Measurements from ENCODE around the gene ELF4.

Gene ELF4

DNA sequence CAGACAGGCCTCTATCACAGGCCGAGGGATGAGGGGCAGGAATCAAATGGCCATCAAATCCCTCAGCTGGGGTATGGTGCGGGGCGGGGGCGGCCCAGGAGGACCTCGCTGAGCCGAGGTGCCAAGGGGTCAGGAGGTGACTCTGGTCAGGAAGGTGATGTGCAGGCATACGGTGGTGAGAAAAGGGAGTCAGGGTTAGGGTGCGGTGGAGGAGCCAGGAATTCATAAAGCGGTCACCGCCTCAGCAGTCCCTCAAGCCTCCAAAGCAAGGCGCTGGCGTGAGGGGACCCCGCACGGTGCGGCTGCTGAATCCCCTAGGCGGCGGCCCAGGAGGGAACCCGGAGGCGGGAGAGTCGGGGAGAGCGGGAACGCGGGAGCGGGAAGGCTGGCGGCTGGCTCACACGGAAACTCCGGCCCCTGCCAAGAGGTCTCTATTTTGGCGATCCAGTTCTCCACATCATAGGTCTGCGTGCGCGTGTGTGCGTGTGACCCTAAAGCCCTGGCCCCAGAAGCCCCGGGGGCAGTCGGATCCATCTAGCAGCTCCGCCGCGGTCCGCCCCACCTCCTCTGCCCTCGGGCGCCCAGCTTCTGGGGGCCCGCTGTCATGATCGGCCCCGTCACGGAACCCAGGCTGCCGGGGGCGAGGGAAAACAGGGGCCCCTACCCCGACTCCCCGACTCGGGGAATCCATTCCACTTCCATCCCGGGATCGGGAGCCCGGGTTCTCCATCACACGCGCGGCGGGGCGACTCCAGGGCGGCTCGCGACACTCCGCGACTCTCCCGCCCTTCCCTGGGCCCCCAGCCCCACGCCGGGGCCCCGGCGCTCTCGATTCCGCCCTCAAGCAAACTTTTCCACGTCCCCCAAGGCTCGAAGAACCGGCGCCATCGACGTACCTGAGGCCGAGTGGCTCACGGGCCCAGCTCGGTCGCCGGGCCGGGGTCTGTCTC, 593 bp downstream of the ELF4 start (continued):
- TF ChIP-seq, protein P1, sequence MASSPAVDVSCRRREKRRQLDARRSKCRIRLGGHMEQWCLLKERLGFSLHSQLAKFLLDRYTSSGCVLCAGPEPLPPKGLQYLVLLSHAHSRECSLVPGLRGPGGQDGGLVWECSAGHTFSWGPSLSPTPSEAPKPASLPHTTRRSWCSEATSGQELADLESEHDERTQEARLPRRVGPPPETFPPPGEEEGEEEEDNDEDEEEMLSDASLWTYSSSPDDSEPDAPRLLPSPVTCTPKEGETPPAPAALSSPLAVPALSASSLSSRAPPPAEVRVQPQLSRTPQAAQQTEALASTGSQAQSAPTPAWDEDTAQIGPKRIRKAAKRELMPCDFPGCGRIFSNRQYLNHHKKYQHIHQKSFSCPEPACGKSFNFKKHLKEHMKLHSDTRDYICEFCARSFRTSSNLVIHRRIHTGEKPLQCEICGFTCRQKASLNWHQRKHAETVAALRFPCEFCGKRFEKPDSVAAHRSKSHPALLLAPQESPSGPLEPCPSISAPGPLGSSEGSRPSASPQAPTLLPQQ (tag by site-specific recombination; IDR thresholded peaks at IDR 0.05) = peak; percentile 80; the same call in 1 of the 2 replicates
- TF ChIP-seq ZNF341 (tag by site-specific recombination; IDR thresholded peaks at IDR 0.05; ENCODE audit: low read depth) = 0 out of 2 replicates have a peak, but pooled peaks have one; percentile 9
- TF ChIP-seq EGR2 (tag by site-specific recombination; IDR thresholded peaks at IDR 0.05; ENCODE audit: low read depth) = peak; percentile 42; the same call in 1 of the 2 replicates
- peak; percentile 73 for TF ChIP-seq ZBTB8A (tag by site-specific recombination; IDR thresholded peaks at IDR 0.05)
- TF ChIP-seq ZBTB10 (tag by site-specific recombination; IDR thresholded peaks at IDR 0.05) = 0 out of 2 replicates have a peak, but pooled peaks have one; percentile 23
- TF ChIP-seq SALL2 (tag by site-specific recombination; IDR thresholded peaks at IDR 0.05; ENCODE audit: borderline replicate concordance) = no peak
- TF ChIP-seq ZBTB26 (tag by site-specific recombination; optimal IDR thresholded peaks at IDR 0.05) = peak; percentile 81
- TF ChIP-seq ZNF350 (tag by site-specific recombination; IDR thresholded peaks at IDR 0.05) = no peak
- no peak for TF ChIP-seq ZNF148 (tag by site-specific recombination; IDR thresholded peaks at IDR 0.05; ENCODE audit: borderline replicate concordance)
- 0 out of 2 replicates have a peak, but pooled peaks have one; percentile 4 for TF ChIP-seq WT1 (tag by site-specific recombination; IDR thresholded peaks at IDR 0.05)
- no peak for TF ChIP-seq ZNF48 (tag by site-specific recombination; IDR thresholded peaks at IDR 0.05)
- TF ChIP-seq ZIC2 (tag by site-specific recombination; IDR thresholded peaks at IDR 0.05) = peak; percentile 11
- no peak for TF ChIP-seq GLI4 (tag by site-specific recombination; IDR thresholded peaks at IDR 0.05)
- TF ChIP-seq ZNF76 (tag by site-specific recombination; IDR thresholded peaks at IDR 0.05; ENCODE audit: borderline replicate concordance, low read depth) = 0 out of 2 replicates have a peak, but pooled peaks have one; percentile 49
- no peak for TF ChIP-seq ZNF473 (tag by site-specific recombination; IDR thresholded peaks at IDR 0.05)
- peak; percentile 90 for TF ChIP-seq ZBTB20 (tag by site-specific recombination; IDR thresholded peaks at IDR 0.05)
- TF ChIP-seq ZNF747 (tag by site-specific recombination; IDR thresholded peaks at IDR 0.05) = no peak
- no peak for TF ChIP-seq ZNF707 (tag by site-specific recombination; IDR thresholded peaks at IDR 0.05)
- TF ChIP-seq ZNF10 (tag by site-specific recombination; IDR thresholded peaks at IDR 0.05) = no peak
- TF ChIP-seq TRIM28 (IDR thresholded peaks at IDR 0.05; ENCODE audit: borderline replicate concordance, low read length) = no peak
- TF ChIP-seq ZFP69B (tag by site-specific recombination; IDR thresholded peaks at IDR 0.05) = no peak
